K562 (cell line): ENCODE measurements around the gene ENG. TPM values are rescaled to one million over a fixed set of nuclear protein-coding genes. Genes with fewer than 3 reads are reported as not detected.

Source experiments
- ATAC-seq: fragments of 200-7000 bp; cut with Tn5 transposase; 3 replicates; pipeline ENCODE4 v1.9.1; 2020; ENCODE audit warnings: moderate library complexity
- BruUV-seq: library from RNA; stranded (reverse); fragments of 400-500 nt; replicated peaks from 2 replicates; lab custom pipeline; 2021; lab: Mats Ljungman, UMichigan
- CTCF ChIA-PET: fragments of 300-600 bp; formaldehyde crosslinking; extraction: SDS; loops from one replicate; lab custom pipeline; 2021; ENCODE audit warnings: low intra/inter-chr PET ratio; lab: Yijun Ruan, JAX
- POLR2A ChIA-PET: fragments of 300-600, 350-650 bp; sonication (Branson Sonifier 250); formaldehyde crosslinking; extraction: SDS; loops from one replicate; lab custom pipeline; 2021; ENCODE audit warnings: antibody characterized with exemption, inconsistent platforms; lab: Yijun Ruan, JAX
- DNase-seq, 4 experiments: peaks; one replicate each; pipeline versions ENCODE4 v3.0.0 to v3.0.0-alpha.2; 2011 to 2018; ENCODE audit warnings: low spot score in 3 of 4, mixed read lengths in 3 of 4; ENCODE audit errors: extremely low read depth in 1 of 4
- FAIRE-seq: peaks from 2 replicates; lab custom pipeline; 2011; peaks lifted over from hg19 to GRCh38; lab: Jason Lieb, UNC
- H2AFZ ChIP-seq: 2 replicates; pipeline ENCODE4 v1.6.0; 2011; ENCODE audit warnings: low read depth, low read length, control low read depth, inconsistent platforms
- H3K27ac ChIP-seq: fragments of 200-600 bp; 3 replicates; pipeline ENCODE4 v1.8.0; 2011; ENCODE audit warnings: low read depth, mild to moderate bottlenecking, control low read depth, inconsistent platforms, low read length, moderate library complexity, mixed read lengths; ENCODE audit errors: extremely low read depth
- H3K27me3 ChIP-seq, 2 experiments: fragments of 300-600 bp in 1 of 2; 2 replicates in 1 of 2; 3 replicates in 1 of 2; pipeline versions ENCODE4 v1.6.0 to v1.8.0; 2011; ENCODE audit warnings: inconsistent platforms in 2 of 2, low read length in 2 of 2, mild to moderate bottlenecking in 1 of 2, mixed read lengths in 1 of 2, moderate library complexity in 1 of 2; ENCODE audit not compliant: control insufficient read depth in 2 of 2, insufficient read depth in 2 of 2
- H3K36me3 ChIP-seq: fragments of 300-600 bp; 3 replicates; pipeline ENCODE4 v1.8.0; 2011; ENCODE audit warnings: mild to moderate bottlenecking, low read length, inconsistent platforms; ENCODE audit not compliant: control insufficient read depth, insufficient read depth
- H3K4me1 ChIP-seq, 2 experiments: fragments of 200-600 bp in 1 of 2; replicated peaks in 1 of 2; 2 replicates in 1 of 2; 3 replicates in 1 of 2; pipeline versions ENCODE4 v1.5.1 to v1.8.0; 2011; ENCODE audit warnings: inconsistent platforms in 2 of 2, low read length in 2 of 2, mild to moderate bottlenecking in 1 of 2, mixed read lengths in 1 of 2, moderate library complexity in 1 of 2; ENCODE audit not compliant: control insufficient read depth in 2 of 2, insufficient read depth in 2 of 2
- H3K4me2 ChIP-seq: 2 replicates; pipeline ENCODE4 v1.6.1; 2011; ENCODE audit warnings: low read length, control low read depth, inconsistent platforms, mixed read lengths; ENCODE audit not compliant: insufficient read depth
- H3K4me3 ChIP-seq: fragments of 200-600 bp; sonication (generic), shearing (Covaris generic); 2 replicates; pipeline ENCODE4 v1.5.1; 2016; ENCODE audit warnings: control low read depth, inconsistent platforms
- H3K79me2 ChIP-seq: fragments of 200-600 bp; 3 replicates; pipeline ENCODE4 v1.8.0; 2011; ENCODE audit warnings: low read length, inconsistent platforms; ENCODE audit not compliant: control insufficient read depth, insufficient read depth
- H3K9ac ChIP-seq, 2 experiments: 2 replicates each; pipeline versions ENCODE4 v1.6.0 to v1.6.1; 2011; ENCODE audit warnings: low read depth in 2 of 2, low read length in 2 of 2, control low read depth in 1 of 2, inconsistent platforms in 1 of 2, mild to moderate bottlenecking in 1 of 2, mixed read lengths in 1 of 2; ENCODE audit not compliant: insufficient read depth in 1 of 2
- H3K9me1 ChIP-seq: one replicate; pipeline ENCODE4 v1.6.0; 2011; ENCODE audit warnings: inconsistent platforms, mild to moderate bottlenecking, low read length, moderate library complexity; ENCODE audit not compliant: control insufficient read depth, insufficient read depth
- H3K9me3 ChIP-seq: replicated peaks from 2 replicates; pipeline ENCODE4 v1.5.1; 2011; ENCODE audit warnings: low read depth, low read length, inconsistent platforms; ENCODE audit not compliant: control insufficient read depth, insufficient read depth
- H4K20me1 ChIP-seq: replicated peaks from 2 replicates; pipeline ENCODE4 v1.6.1; 2011; ENCODE audit warnings: low read length, inconsistent platforms, mixed read lengths; ENCODE audit not compliant: control insufficient read depth, insufficient read depth
- EGR1 ChIP-seq: fragments of 450-650 bp; conservative IDR thresholded peaks from 2 replicates; pipeline ENCODE4 v1.6.1; 2017; ENCODE audit warnings: mild to moderate bottlenecking
- ELF4 ChIP-seq: fragments of 450-650 bp; formaldehyde crosslinking; IDR thresholded peaks from 2 replicates; pipeline ENCODE4 v1.4.0; 2022; ENCODE audit warnings: missing genetic modification characterization
- ETV1 ChIP-seq: fragments of 450-650 bp; conservative IDR thresholded peaks from 2 replicates; pipeline ENCODE4 v1.6.1; 2016; ENCODE audit warnings: missing genetic modification characterization, control low read depth, low read depth, missing compliant biosample characterization
- MIER1 ChIP-seq: fragments of 450-650 bp; IDR thresholded peaks from 2 replicates; pipeline ENCODE4 v1.6.1; 2016; ENCODE audit warnings: antibody characterized with exemption, mild to moderate bottlenecking, low read depth
- PHB ChIP-seq: fragments of 250-450 bp; sonication (Bioruptor Pico); IDR thresholded peaks from 2 replicates; pipeline ENCODE4 v1.5.0; 2021
- POLR2A ChIP-seq: fragments of 450-650 bp; conservative IDR thresholded peaks from 2 replicates; pipeline ENCODE4 v1.6.1; 2016
- POLR2B ChIP-seq: fragments of 450-650 bp; IDR thresholded peaks from 2 replicates; pipeline ENCODE4 v1.6.1; 2018; ENCODE audit warnings: low read depth; ENCODE audit not compliant: partially characterized antibody
- POLR2G ChIP-seq: fragments of 200-400 bp; formaldehyde crosslinking; IDR thresholded peaks from 2 replicates; pipeline ENCODE4 v1.6.1; 2017; ENCODE audit warnings: low read depth, mild to moderate bottlenecking, antibody characterized with exemption, low read length, moderate library complexity
- RBFOX2 ChIP-seq: fragments of 200-400 bp; formaldehyde crosslinking; IDR thresholded peaks from 2 replicates; pipeline ENCODE4 v1.6.1; 2017; ENCODE audit warnings: low read depth, mild to moderate bottlenecking, low read length, moderate library complexity
- WGBS: fragments of 100-300 bp; shearing (Covaris generic); methylation state at CpG from one replicate; pipeline ENCODE4 v1.1.6; 2016; ENCODE audit warnings: low coverage, mixed read lengths; ENCODE audit not compliant: insufficient coverage; ENCODE audit errors: missing lambda C conversion rate; 5-methylcytosine and 5-hydroxymethylcytosine counted together
- in situ Hi-C: fragments of 300-500 bp; cut with MboI; formaldehyde crosslinking; loops from 4 replicates; pipeline ENCODE4 v1.15.0; 2018; ENCODE audit warnings: inconsistent platforms, mixed read lengths
- intact Hi-C: fragments of 100-400 bp; cut with micrococcal nuclease; formaldehyde crosslinking; loops from 2 replicates; pipeline ENCODE4 v1.14.2; 2022
- polyA plus RNA-seq, 8 experiments: library from polyadenylated mRNA; depleted of rRNA in 4 of 8; stranded (reverse) in 5 of 8; unstranded in 3 of 8; fragments of >200 nt; fragmentation: Nextera tagmentation in 2 of 8; fragmentation: Illumina TruSeq in 1 of 8; extraction: Ambion mirVana in 2 of 8; extraction: Trizol in 1 of 8; gene quantifications; 2 replicates each; pipeline versions ENCODE4 v1.2.1 to v1.2.3, GENCODE V29; 2011 to 2014; ENCODE audit warnings: inconsistent platforms in 1 of 8, missing spikeins in 1 of 8
- total RNA-seq, 7 experiments: library from RNA; depleted of rRNA in 6 of 7; stranded (reverse); fragments of >200 nt in 6 of 7; fragmentation: Illumina TruSeq in 2 of 7; extraction: Trizol in 2 of 7; gene quantifications; 2 replicates each; pipeline versions ENCODE4 v1.2.1 to v1.2.3, GENCODE V29; 2011 to 2021; ENCODE audit warnings: low replicate concordance in 1 of 7
- TF ChIP-seq, protein P1 (sequence below): sonication (generic); formaldehyde crosslinking; IDR thresholded peaks from 2 replicates; pipeline ENCODE4 v1.8.1; 2022; ENCODE audit warnings: missing genetic modification reagents
- TF ChIP-seq, protein P2 (sequence below): sonication (generic); formaldehyde crosslinking; IDR thresholded peaks from 2 replicates; pipeline ENCODE4 v1.8.0; 2022; ENCODE audit warnings: missing genetic modification reagents, mild to moderate bottlenecking, borderline replicate concordance

ENG gene
- total and polyA plus RNA-seq, 9 of the 15 experiments (the other 6 are each of a cell fraction or from before 2014, with no cell fraction given), result 0.04 to 0.40 (median 0.14) TPM; not detected in 1

GRCh38 chr9:127788337-127789011 lies 66.0 kb downstream of the ENG start:
- no peaks in the 10 kb centered on the region for H3K9me3 ChIP-seq
- no peak overlapping the region for H3K4me2 ChIP-seq
- in situ Hi-C loops (no loop called here), intact Hi-C loops (no loop called here)
- H3K36me3 ChIP-seq, result peaks cover 65% of the 10 kb centered on the region
- no peak overlapping the region for H3K4me3 ChIP-seq
- BruUV-seq, result no TSS peak
- 89% methylated on average over 21 of the region's 26 CpGs for WGBS
- no peak for FAIRE-seq
- peaks cover 29% of the 10 kb centered on the region for H4K20me1 ChIP-seq
- no peaks in the 10 kb centered on the region for H3K9me1 ChIP-seq
- peaks cover 7 to 37% of the 10 kb centered on the region in 2 experiments; a peak in 4 of 5 replicates for H3K4me1 ChIP-seq
- no peak for ATAC-seq
- no peak overlapping the region for H3K27ac ChIP-seq
- no peak overlapping the region for H2AFZ ChIP-seq
- peaks cover 45% of the 10 kb centered on the region for H3K79me2 ChIP-seq
- CTCF ChIA-PET, result interaction anchor here (0.6 to 4.0 kb wide), 2 partner anchors 81 to 295 kb away, joined by 3 to 34 read pairs; no protein-coding TSS in a partner anchor
- H3K9ac ChIP-seq, result peak overlapping the region in 1 of 2 experiments; percentile 8; a peak in 1 of 4 replicates
- no peak for DNase-seq
- TF ChIP-seq EGR1, result no peak
- peak; percentile 69 for TF ChIP-seq POLR2G
- TF ChIP-seq RBFOX2, result peak; percentile 81
- TF ChIP-seq POLR2A, result 0 out of 2 replicates have a peak, but pooled peaks have one; percentile 26
- no peak for TF ChIP-seq POLR2B
- POLR2A ChIA-PET, result interaction anchor here (0.6 to 1.1 kb wide), 5 partner anchors 8 to 30 kb away, joined by 3 to 6 read pairs (median 3); no protein-coding TSS in a partner anchor
- H3K27me3 ChIP-seq, result no peaks in the 10 kb centered on the region

DNA sequence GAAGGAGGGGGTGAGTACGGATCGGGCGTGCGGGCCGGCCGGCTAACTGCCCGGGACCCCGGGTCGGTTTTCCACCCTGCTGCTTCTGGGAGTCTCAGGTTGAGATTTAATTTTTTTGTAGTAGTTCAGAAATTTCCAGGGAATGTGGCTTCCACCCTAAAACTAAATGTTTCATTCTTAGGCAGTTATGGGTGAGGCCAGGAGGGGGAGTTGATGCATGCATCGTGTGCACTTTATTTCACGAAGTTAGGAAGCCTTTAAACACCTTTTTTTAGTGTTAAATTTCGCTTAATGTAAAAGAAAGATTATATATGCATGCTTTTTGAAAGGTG lies 67.7 kb downstream of the ENG start:
- ChIA-PET POLR2A (no interaction called here), CTCF (interaction anchor here (4.0 to 4.8 kb wide), 2 partner anchors 52 to 83 kb away, joined by 34 to 46 read pairs; partner anchors contain the start of gene TOR2A)
- H3K4me3 ChIP-seq, result peak overlapping the region; percentile 99
- peak overlapping the region; percentile 77 for H3K4me2 ChIP-seq
- no TSS peak for BruUV-seq
- H3K36me3 ChIP-seq, result peaks cover 49% of the 10 kb centered on the region
- peak overlapping the region; percentile 90 to 96 for H3K9ac ChIP-seq
- FAIRE-seq (no peak), ATAC-seq (peak; percentile 2; the same call in 2 of the 3 replicates), DNase-seq (no peak)
- H3K9me3 ChIP-seq, result no peaks in the 10 kb centered on the region
- WGBS, result 0% methylated on average over 12 of the region's 12 CpGs
- peaks cover 7 to 36% of the 10 kb centered on the region in 2 experiments; a peak in 4 of 5 replicates for H3K4me1 ChIP-seq
- H3K27me3 ChIP-seq, result no peaks in the 10 kb centered on the region
- H4K20me1 ChIP-seq, result peaks cover 29% of the 10 kb centered on the region
- intact Hi-C loops, result no loop called here
- in situ Hi-C loops, result no loop called here
- H3K79me2 ChIP-seq, result peaks cover 45% of the 10 kb centered on the region
- no peak overlapping the region for H2AFZ ChIP-seq
- H3K9me1 ChIP-seq, result no peaks in the 10 kb centered on the region
- H3K27ac ChIP-seq, result peak overlapping the region; percentile 93
- TF ChIP-seq ELF4 (CRISPR knock-in tag) (no peak), ETV1 (tag) (no peak), PHB (CRISPR knock-in tag) (no peak), MIER1 (no peak)
- TF ChIP-seq, protein P1, sequence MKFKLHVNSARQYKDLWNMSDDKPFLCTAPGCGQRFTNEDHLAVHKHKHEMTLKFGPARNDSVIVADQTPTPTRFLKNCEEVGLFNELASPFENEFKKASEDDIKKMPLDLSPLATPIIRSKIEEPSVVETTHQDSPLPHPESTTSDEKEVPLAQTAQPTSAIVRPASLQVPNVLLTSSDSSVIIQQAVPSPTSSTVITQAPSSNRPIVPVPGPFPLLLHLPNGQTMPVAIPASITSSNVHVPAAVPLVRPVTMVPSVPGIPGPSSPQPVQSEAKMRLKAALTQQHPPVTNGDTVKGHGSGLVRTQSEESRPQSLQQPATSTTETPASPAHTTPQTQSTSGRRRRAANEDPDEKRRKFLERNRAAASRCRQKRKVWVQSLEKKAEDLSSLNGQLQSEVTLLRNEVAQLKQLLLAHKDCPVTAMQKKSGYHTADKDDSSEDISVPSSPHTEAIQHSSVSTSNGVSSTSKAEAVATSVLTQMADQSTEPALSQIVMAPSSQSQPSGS (CRISPR knock-in tag), result no peak
- TF ChIP-seq, protein P2, sequence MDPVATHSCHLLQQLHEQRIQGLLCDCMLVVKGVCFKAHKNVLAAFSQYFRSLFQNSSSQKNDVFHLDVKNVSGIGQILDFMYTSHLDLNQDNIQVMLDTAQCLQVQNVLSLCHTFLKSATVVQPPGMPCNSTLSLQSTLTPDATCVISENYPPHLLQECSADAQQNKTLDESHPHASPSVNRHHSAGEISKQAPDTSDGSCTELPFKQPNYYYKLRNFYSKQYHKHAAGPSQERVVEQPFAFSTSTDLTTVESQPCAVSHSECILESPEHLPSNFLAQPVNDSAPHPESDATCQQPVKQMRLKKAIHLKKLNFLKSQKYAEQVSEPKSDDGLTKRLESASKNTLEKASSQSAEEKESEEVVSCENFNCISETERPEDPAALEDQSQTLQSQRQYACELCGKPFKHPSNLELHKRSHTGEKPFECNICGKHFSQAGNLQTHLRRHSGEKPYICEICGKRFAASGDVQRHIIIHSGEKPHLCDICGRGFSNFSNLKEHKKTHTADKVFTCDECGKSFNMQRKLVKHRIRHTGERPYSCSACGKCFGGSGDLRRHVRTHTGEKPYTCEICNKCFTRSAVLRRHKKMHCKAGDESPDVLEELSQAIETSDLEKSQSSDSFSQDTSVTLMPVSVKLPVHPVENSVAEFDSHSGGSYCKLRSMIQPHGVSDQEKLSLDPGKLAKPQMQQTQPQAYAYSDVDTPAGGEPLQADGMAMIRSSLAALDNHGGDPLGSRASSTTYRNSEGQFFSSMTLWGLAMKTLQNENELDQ (CRISPR knock-in tag), result no peak
